NCI-H2107 treated with DMSO at 0.1 percent for 48 hours (cell line): ENCODE measurements around the gene LAIR1.

Experiments used
- DNase-seq: peaks from one replicate; lab custom pipeline; 2025; ENCODE audit not compliant: unreplicated experiment; lab: John Stamatoyannopoulos, UW

The LAIR1 gene

DNA sequence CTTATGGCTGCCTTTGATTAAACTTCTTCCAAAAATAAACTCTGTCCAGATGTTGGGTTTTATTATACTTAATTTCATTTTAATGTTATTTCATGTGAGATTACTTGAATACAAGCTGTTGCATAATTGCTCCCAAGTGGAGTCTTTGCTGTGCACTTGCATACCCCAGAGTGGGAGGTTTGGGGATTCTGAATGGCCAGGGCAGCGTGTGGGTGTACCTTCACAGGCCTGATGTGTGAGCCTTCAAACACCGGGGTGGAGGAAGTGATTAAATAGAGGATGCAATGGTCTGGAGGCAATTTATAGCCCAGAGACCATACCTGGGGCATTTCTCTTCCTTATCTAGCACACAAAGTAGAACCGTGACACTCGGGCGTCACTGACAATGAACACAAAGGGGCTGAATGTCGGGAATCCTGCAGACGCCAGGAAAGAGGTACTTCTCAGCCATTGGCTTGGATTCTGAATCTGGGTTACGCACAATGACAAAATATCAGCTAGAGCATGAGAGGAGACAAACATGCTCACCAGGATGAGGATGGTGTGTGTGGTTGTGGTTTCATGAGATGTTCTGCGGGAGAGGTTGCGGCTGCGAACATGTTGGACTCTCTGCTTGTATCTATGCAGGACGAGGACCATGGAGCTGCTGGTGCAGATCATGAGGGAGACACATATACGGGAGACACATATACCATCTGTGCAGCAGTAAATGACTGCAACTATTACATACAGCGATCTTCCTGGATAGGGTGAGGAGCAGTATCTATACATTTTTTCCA lies 44.6 kb downstream of the LAIR1 start:
- DNase-seq: no peak

DNA sequence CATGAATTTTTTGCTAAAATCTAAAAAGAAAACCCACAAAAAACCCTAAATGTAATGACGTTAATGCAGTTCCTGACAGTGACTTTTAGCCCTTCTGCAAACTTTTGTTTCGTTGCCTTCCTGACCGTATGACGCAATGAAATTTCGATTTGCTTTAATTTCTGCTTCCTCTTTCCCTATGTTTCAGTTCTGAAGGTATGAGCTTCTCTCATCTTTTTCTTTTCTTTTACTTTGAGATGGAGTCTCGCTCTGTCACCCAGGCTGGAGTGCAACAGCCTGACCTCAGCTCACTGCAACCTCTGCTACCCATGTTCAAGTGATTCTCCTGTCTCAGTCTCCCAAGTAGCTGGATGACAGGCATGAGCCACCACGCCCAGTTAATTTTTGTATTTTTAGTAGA lies 45.7 kb downstream of the LAIR1 start:
- DNase-seq: no peak

DNA sequence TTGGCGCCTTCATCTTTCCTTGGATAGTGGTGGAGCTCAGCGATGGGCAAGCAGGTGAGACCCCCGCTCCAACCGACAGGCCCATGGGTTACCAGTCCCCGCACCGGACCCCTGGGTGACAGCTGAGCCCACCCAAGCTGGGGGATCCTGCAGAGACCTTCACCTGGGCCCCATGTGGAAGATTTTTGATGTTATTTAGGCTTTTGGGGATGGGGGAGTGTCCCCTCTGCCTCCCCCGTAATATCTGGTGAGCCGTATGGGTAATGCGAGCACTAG lies 46.8 kb downstream of the LAIR1 start:
- DNase-seq: no peak

DNA sequence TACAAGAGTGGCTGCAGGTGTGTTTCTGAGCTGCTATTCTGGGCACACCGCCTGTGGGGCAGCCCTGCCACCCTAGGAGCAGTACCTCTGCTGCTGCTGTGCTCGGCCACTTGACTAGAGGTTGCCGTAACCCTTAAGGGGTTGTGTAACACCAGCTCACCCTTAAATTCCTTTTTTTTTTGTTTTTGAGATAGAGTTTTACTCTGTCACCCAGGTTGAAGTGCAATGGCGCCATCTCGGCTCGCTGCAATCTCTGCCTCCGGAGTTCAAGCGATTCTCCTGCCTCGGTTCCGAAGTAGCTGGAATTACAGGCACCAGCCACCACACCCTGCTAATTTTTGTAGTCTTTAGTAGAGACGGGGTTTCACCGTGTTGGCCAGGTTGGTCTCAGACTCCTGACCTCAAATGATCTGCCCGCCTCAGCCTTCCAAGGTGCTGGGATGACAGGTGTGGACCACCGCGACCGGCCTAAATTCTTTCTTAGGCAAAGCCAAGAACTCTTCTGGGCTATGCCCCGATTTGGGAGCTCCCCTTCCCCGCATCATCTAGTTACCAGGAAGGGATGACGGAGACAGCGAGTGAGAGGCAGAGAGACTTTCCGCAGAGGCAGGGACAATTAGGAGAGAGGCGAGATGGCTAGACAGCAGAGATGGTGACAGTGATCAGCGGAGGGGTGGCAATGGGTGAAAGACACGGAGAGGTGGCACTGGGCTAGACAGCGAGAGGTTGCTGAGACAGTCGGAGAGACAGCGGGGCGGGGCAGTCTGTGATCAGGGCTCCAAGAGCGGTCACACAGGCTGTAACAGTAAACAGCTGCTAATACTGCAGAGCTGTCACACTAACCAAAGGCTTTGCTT lies 47.4 kb downstream of the LAIR1 start:
- DNase-seq: no peak

DNA sequence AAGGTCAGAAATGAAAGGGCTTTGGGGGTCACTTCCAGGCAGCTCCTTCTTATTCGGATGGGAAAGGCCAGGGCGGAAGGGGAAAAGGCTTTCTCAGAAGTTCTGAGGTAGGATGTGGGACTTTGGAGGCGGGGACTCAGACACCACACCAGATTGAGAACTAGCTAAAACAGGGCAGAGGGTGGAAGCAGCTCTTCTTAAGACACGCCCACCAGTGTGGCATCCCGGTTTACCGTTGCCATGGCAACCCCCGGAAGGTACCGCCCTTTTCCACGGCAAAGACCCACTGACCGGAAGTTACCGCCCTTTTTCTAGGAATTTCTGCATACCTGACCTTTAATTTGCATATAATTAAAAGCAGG lies 48.0 kb downstream of the LAIR1 start:
- DNase-seq: no peak

DNA sequence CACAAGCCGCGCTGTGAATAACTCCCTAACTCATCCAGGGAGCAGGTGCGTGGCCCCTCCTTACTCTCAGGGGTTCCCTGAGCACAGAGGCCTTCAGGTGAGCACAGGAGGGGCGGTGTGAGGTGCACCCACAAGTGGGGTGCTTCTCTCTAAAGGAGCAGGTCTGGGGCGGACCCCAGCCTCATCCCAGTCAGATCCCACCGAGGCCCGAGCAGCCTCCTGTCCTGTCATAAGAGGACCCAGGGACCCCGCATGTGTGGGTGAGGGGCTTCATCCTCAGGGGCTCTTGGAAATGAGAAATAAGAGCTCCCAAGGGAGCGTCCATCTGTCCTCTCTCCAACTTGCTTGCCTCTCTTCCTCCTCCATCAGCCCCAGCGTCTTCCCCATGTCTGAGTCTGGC lies 48.8 kb downstream of the LAIR1 start:
- no peak for DNase-seq

DNA sequence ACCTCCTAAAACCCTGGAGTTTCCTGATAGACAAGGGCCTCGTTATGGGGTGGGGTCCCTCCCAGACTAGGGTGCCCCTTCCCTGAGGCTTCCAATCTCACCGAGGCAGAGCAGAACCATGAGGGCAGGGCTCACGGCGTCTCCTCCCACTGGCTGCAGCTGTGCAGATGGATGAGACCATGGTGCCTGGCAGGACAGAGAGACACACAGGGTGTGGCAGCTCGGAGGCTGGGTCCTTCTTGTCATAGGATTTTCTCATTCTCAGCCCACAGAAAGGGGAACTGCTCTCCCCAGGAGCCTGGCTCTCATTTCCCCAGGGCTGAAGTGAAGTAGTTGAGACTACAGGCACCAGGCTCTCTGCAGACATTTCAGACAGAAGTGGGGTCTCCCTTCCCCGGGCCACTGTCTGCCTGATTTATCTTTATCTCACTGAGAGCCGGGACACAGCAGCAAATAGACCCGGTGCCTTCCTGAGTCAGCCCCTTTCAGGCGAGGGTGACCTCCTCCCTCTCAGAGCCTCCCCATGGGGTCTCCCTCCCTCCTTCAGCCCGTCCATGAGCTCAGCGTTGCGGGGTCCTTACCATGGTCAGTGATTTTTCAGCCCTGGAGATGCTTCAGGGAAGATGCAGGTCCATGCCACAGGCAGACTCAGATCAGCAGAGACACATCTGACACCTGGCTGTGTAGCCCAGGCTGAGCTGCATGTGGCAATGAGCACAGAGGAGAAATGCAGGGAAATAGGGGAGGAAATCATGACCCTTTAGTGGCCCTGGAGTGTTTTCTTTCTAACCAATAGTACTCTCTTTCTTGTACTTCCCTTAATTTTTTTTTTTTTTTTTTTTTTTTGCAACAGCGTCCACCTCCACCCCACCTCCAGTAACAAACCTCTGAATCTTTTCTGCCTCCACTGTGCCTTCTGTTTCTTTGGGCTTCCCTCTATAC lies 52.0 kb downstream of the LAIR1 start, which contains the start of gene LILRA5:
Gene LILRA5 (minus strand): TSS at position 731 of the 942 bp plus-strand sequence. CDS start 147 bp downstream, at position 584.
- DNase-seq: no peak

DNA sequence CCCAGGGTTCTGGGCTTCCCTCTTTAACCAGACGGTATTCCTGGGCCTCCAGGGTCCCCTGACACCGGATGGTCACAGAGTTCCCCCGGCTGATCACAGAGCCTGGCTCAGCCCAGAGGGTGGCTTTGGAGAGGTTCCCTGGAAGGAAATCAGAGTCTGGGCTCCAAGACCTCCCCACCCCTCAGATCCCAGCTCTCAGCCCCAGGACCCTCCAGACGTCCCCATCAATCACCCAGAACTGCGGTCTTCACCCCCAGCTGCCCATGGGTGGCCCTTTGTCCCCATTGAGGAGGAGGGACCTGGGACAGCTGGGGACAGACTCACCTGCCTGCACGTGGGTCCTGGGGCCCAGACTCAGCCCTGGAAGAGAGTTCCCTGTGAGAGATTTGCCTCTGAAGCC lies 52.7 kb downstream of the LAIR1 start:
- DNase-seq: no peak

DNA sequence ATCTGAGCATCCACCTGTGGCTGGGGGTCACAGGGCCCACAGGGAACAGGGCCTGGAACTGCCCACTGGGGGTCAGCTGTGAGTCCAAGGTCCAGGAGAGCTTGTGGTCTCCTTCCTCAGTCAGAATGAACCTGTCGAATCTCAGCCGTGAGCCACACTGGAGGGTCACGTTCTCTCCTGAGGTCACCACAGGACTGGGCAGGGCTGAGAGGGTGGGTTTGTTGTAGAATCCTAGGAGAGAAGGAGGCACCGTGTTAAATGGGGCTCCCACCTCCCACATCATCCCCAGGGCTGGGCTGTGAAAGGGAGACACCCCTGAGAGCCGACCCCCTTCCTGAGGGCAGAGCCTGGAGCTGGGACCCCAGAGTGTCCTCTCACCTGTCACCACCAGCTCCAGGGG lies 53.2 kb downstream of the LAIR1 start:
- no peak for DNase-seq

DNA sequence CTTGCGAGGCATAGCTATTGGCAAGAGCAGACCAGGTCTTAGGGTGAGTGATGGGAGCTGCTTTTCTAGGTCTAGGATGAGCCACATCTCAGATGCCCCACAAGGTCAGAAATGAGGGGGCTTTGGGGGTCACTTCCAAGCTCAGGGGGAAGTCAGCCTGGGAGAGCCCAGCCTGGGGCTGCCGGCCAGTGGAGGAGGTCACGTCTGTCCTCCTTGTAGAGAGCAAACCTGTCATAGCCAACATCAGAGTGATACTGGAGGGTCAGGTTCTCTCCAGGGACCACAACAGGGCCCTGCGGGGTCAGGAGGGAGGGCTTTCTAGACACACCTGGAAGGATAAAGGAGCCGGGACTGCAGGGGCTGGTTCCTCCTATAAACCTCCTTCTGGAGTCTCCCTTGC lies 54.2 kb downstream of the LAIR1 start:
- DNase-seq: no peak

DNA sequence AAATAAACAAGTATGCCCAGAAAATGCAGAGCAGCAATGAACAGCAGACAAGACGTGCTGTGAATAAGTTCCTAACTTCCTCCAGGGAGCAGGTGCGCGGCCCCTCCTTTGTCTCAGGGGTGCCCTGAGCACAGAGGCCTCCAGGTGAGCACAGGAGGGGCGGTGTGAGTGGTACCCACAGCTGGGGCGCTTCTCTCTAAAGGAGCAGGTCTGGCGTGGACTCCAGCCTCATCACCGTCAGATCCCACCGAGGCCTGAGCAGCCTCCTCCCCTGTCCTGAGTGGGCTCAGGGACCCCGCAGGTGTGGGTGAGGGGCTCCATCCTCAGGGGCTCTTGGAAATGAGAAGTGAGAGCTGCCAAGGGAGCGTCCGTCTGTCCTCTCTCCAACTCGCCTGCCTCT lies 54.9 kb downstream of the LAIR1 start:
- no peak for DNase-seq

DNA sequence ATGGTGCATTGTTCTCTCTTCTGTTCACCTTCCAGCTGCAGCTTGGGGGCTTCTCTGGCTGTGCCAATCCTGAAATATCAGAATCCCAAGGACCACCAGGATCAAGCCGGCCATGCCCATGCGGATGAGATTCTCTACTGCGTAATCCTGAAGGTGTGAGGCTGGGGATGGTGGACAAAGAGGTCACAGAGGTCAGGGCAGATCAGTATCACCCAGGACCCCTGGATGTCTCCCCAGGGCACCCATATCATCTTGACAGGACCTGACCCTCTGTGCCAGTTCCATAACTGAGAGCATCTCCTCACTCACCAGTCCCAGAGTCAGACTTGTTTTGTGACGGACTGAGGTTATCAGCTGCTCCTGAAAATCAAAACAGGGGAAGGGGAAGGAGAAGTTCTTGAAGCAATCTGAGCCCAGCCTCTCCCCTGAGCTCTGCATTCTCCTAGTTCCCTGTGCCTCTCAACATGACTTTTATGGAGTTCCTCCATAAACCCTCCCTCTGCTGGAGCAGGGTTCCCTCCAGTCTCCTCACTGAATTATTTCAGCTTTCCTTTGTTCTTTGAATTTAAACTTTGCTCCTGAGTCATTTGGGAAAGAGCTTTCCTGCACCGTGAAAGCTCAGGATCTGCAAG lies 57.2 kb downstream of the LAIR1 start:
- DNase-seq: no peak

DNA sequence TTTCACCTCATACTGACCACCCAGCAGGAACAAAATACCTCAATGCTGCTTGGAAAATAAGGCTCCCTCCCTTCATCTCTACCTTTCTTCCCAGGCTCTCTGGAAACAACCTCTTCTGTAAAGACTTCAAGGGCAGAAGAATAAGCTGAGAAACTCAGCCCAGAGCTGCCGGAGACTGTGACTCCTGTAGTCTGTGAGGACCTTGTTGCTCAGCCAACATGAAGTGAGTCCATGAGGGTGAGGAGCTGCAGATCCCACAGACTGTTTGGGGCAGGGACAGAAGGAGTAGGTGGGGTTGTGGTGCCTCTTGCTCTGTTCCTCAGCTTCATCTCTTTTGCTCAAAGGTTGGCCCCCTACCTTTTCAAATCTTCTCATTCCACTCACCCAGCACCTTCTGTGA lies 59.6 kb downstream of the LAIR1 start:
- no peak for DNase-seq

DNA sequence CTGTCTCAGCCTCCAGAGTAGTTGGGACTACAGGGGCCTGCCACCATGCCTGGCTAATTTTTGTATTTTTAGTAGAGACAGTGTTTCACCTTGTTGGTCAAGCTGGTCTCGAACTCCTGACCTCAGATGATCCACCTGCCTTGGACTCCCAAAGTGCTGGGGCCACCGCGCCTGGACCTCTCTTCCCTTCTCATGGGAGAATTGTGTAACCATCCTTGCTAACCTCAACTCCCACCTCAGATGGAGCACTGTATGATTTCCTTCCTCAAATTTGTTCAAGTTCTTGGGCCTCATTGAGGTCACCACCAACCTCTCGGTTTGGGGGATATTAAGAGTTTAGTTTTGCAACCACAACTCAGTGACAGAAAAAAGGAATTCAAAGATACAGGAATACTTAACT lies 62.5 kb downstream of the LAIR1 start:
- DNase-seq: no peak
